Heart left ventricle (tissue), 16 donors: ENCODE data around the gene TRIM4. TPM values are rescaled to one million over a fixed set of nuclear protein-coding genes. Genes with fewer than 3 reads are reported as not detected.
A peak's percentile ranks its signal among the peaks of the same experiment; 100 is the strongest.

Experiments
- ATAC-seq, 4 donors: fragments of 200-7000 bp; cut with Tn5 transposase; one replicate each; pipeline ENCODE4 v1.9.1; 2020 to 2022; ENCODE audit warnings: moderate library complexity in 4 of 4, mild to moderate bottlenecking in 3 of 4, moderate number of reproducible peaks in 1 of 4
- DNase-seq, 5 donors: peaks; one replicate each; pipeline ENCODE4 v3.0.0-alpha.2; 2020
- H3K27ac ChIP-seq, 12 donors: fragments of 200-600 bp; sonication (generic) in 4 of 12; one replicate each; pipeline versions ENCODE4 v1.5.0 to v1.8.0; 2016 to 2022; ENCODE audit warnings: mild to moderate bottlenecking in 2 of 12
- H3K27me3 ChIP-seq, 9 donors: fragments of 200-600 bp; sonication (generic) in 2 of 9; one replicate each; pipeline versions ENCODE4 v1.5.1 to v1.8.0; 2016 to 2022; ENCODE audit warnings: mild to moderate bottlenecking in 3 of 9
- H3K36me3 ChIP-seq, 9 donors: fragments of 200-600 bp; sonication (generic) in 2 of 9; one replicate each; pipeline versions ENCODE4 v1.5.0 to v1.8.0; 2018 to 2022; ENCODE audit warnings: mild to moderate bottlenecking in 2 of 9
- H3K4me1 ChIP-seq, 12 donors: fragments of 200-600 bp; sonication (generic) in 4 of 12; one replicate each; pipeline versions ENCODE4 v1.5.0 to v1.8.0; 2016 to 2022; ENCODE audit warnings: mild to moderate bottlenecking in 3 of 12
- H3K4me3 ChIP-seq, 12 donors: fragments of 200-600 bp; sonication (generic) in 4 of 12; one replicate each; pipeline versions ENCODE4 v1.5.0 to v1.8.0; 2017 to 2022; ENCODE audit warnings: mild to moderate bottlenecking in 9 of 12, moderate library complexity in 4 of 12
- H3K9me3 ChIP-seq, 12 donors: fragments of 200-600 bp; sonication (generic) in 4 of 12; one replicate each; pipeline versions ENCODE4 v1.5.0 to v1.8.0; 2016 to 2022; ENCODE audit warnings: mild to moderate bottlenecking in 1 of 12
- CTCF ChIP-seq, 12 donors: fragments of 200-600 bp; sonication (generic) in 4 of 12; IDR thresholded peaks; one replicate each; pipeline versions ENCODE4 v1.5.0 to v1.8.0; 2018 to 2022; ENCODE audit warnings: antibody characterized with exemption in 12 of 12, mild to moderate bottlenecking in 5 of 12
- POLR2A ChIP-seq, 2 donors: fragments of 450-650 bp; IDR thresholded peaks; one replicate each; pipeline ENCODE4 v1.6.1; 2017; ENCODE audit warnings: antibody characterized with exemption in 2 of 2, mild to moderate bottlenecking in 2 of 2, moderate library complexity in 2 of 2
- WGBS, 4 donors: extraction: QIAGEN DNeasy Blood & Tissue Kit in 2 of 4; methylation state at CpG; one replicate each; pipeline versions ENCODE4 v1.1.5 to v1.1.7; 2013 to 2018; 5-methylcytosine and 5-hydroxymethylcytosine counted together
- intact Hi-C, 10 donors: fragments of 100-400 bp; cut with DNase I; formaldehyde crosslinking; loops; one replicate each; pipeline versions ENCODE4 v1.11.1 to v1.14.2; 2022
- polyA plus RNA-seq, 2 donors: library from polyadenylated mRNA; stranded (reverse); fragments of 200-250 nt; gene quantifications; one replicate each; pipeline ENCODE4 v1.2.3, GENCODE V29; 2013
- total RNA-seq, 9 donors: library from RNA; depleted of rRNA in 2 of 9; stranded (reverse); fragments of >200 nt in 2 of 9; fragmentation: NEBNext Ultra II Directional in 3 of 9; extraction: Animal tissue kit (Norgen Biotek cat#: 25700) in 3 of 9; gene quantifications; one replicate each; pipeline versions ENCODE4 v1.1.0 to v1.2.4, GENCODE V29; 2016 to 2023
- donor health status: ischemic (EF 13 %, LVEDD 7.1; RV severe dilation, severe dysfunction).
- donor health status: healthy with polysubstance abuse.
- donor health status: DM: no; HTN: yes; CAD: no.
- donor health status: DM: no; HTN: no; CAD: no.
- donor health status: ischemic (EF 25% LVEDD 6.9; RV normal size, moderate dysfunction).
- donor health status: ischemic (EF 25% LVEDD 5.7; RV mildly dilated, moderate dysfunction).
- donor health status: healthy.
- donor health status: DM: yes; HTN: yes; CAD: no.
- donor health status: ischemic (EF 35%, LVEDD 5.7; RV mildly dilated, moderate dysfunction).
- donor health status: nonischemic (EF 11% LVEDD 7.7; RV severe dilation, severe dysfunction).
- donor health status: DM: yes; HTN: yes; CAD: no.
- donor health status: PGD.
- donor health status: ischemic (EF 29% LVEDD 5.4; RV normal size, mild dysfunction).
- donor health status: nonischemic (EF 23%, LVEDD 6.1; RV moderate dilation, normal function).

TRIM4 gene
- total and polyA plus RNA-seq, 11 donors, result 4.7 to 13.5 (median 6.9) TPM

DNA sequence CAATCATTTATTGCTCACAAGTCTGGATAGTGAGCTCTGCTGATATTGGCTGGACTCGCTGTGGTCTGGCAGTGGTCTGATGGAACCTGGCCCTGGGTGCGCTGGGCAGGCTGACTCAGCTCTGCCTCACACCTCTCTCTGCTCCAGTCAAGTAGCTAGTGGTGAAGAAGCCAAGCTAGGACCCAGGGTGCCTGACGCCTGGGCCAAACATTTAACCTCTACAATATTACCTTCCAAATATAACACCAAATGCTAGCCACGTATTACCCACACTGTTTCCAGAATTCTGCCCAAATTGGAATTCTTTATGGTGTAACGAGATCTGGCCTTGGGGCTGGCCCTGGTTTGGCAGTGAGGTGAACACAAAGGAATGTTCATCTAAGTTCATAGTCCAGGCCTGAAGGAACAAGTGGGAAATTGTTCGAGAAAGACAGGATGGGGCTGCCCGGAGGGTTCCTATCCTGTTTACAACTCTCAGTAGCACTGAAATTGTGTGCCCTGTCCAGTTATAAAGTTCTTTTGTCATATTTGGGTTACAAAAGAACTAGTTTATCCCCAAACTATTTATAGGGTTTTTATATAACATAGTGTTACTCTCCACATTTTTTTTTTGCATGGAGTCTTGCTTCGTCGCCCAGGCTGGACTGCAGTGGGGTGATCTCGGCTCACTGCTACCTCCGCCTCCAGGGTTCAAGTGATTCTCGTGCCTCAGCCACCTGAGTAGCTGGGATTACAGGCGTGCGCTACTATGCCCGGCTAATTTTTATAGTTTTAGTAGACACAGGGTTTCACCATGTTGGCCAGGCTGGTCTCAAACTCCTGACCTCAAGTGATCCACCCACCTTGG is 58.8 kb downstream of the TRIM4 start:
- DNase-seq (peak in 1 of 5 donors; percentile 28), ATAC-seq (peak in 3 of 4 donors; percentile 68 to 92 (median 74))
- TF ChIP-seq POLR2A (IDR thresholded peaks at IDR 0.05) (no peak), CTCF (IDR thresholded peaks at IDR 0.05) (no peak)
- H3K4me3 ChIP-seq, result no peak overlapping the region
- no peaks in the 10 kb centered on the region for H3K36me3 ChIP-seq
- intact Hi-C loops, result no loop called here
- no peaks in the 10 kb centered on the region for H3K27me3 ChIP-seq
- peaks cover 0 to 21% (median 6%) of the 10 kb centered on the region in 12 donors for H3K9me3 ChIP-seq
- peak overlapping the region in 1 of 12 donors; percentile 24 for H3K27ac ChIP-seq
- H3K4me1 ChIP-seq, result peaks cover 0 to 4% (median 0%) of the 10 kb centered on the region in 12 donors
- WGBS, 4 donors, result 71 to 83% (median 78%) methylated on average over 15 of the region's 15 CpGs

DNA sequence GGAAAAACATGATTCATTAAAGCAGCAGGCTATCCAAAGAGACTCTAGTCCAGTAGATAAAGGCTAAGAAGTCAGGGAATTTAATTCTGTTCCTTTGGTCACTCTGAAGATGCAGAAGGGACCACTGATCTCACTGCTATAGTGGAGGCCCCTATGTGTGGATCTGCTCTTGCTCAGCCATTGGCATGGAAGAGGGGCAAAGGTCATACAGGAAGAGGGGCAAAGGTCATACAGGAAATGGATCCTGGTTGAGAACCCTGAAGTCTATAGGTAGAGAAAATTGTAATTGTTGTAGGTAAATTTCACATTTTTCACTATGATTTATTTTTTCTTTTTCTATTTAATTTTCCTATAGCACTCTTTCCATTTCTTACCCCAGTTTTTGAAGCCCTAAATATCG is 64.1 kb downstream of the TRIM4 start:
- no peak for DNase-seq

DNA sequence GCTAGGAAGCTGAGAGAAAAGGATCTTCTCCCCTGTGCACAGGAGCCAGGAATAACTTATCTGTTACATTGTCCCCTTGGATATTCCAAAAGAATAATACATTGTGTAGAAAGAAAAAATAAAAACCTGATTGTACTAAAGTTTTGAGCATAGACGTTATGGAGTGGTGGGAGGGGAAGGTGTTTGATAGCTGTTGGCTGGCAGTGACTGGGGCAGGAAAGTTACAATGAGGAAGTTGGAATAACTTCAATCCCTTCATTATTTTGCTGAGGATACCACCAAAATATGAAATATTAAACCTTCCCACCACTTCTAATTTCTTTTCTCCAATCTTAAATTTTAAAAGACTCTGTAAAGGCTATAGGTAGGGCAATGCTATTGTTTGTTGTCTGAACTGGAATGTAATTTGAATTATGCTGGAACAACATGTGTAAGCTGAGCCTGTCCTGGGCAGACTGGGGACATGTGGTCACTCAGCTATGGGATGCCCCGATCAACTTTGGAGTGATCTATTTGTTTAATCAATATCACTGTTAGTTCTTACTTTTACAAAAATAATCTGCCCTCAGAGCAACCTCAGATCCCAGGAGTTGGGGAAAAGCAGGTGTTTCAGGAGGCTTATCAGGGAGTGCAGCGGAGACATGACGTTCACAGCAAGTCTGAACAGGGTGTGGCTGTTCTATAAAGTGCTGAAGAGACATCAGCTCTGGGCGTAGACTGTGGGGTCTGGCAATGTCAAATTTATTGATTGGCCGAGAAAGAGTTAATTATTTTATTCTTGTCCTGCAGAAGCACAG is 70.7 kb downstream of the TRIM4 start:
- intact Hi-C loops, result no loop called here
- Histone ChIP-seq H3K36me3 (no peaks in the 10 kb centered on the region), H3K4me1 (no peaks in the 10 kb centered on the region), H3K27ac (no peak overlapping the region), H3K9me3 (no peaks in the 10 kb centered on the region), H3K4me3 (no peak overlapping the region), H3K27me3 (no peaks in the 10 kb centered on the region)
- WGBS, 4 donors, result 62 to 73% (median 70%) methylated on average over 6 of the region's 6 CpGs
- TF ChIP-seq POLR2A (IDR thresholded peaks at IDR 0.05), result no peak
- TF ChIP-seq CTCF (IDR thresholded peaks at IDR 0.05), result no peak
- ATAC-seq (no peak), DNase-seq (no peak)

More for the DNA sequence above, 64.1 kb downstream of the TRIM4 start:
- intact Hi-C loops, result no loop called here
- H3K27me3 ChIP-seq, result no peaks in the 10 kb centered on the region
- WGBS, 4 donors, result 85 to 86% (median 86%) methylated on average over 1 of the region's 1 CpG
- H3K4me3 ChIP-seq, result no peak overlapping the region
- H3K9me3 ChIP-seq, result no peaks in the 10 kb centered on the region
- TF ChIP-seq POLR2A (IDR thresholded peaks at IDR 0.05) (no peak), CTCF (IDR thresholded peaks at IDR 0.05) (no peak)
- H3K27ac ChIP-seq, result no peak overlapping the region
- ATAC-seq, result no peak
- H3K4me1 ChIP-seq, result peaks cover 0 to 3% (median 0%) of the 10 kb centered on the region in 12 donors
- H3K36me3 ChIP-seq, result no peaks in the 10 kb centered on the region

- ATAC-seq, result no peak
- DNase-seq, result no peak
- intact Hi-C loops, result no loop called here
- H3K9me3 ChIP-seq, result no peaks in the 10 kb centered on the region
- H3K36me3 ChIP-seq, result no peaks in the 10 kb centered on the region
- WGBS, 4 donors, result 63 to 74% (median 72%) methylated on average over 1 of the region's 1 CpG
- no peak overlapping the region for H3K27ac ChIP-seq
- H3K4me1 ChIP-seq, result no peaks in the 10 kb centered on the region
- no peaks in the 10 kb centered on the region for H3K27me3 ChIP-seq
- no peak for TF ChIP-seq CTCF (IDR thresholded peaks at IDR 0.05)
- TF ChIP-seq POLR2A (IDR thresholded peaks at IDR 0.05), result no peak
- H3K4me3 ChIP-seq, result no peak overlapping the region
Observed at GRCh38 chr7:99844328-99844727, 75.0 kb downstream of the TRIM4 start.
